HG03066 (cell line): ENCODE data around the gene FUZ.
A peak's percentile ranks its signal among the peaks of the same experiment; 100 is the strongest.

Experiments
- ATAC-seq: cut with Tn5 transposase; IDR thresholded peaks from one replicate; pipeline ENCODE4 v1.9.1; 2021; ENCODE audit warnings: low read depth; ENCODE audit not compliant: unreplicated experiment

FUZ gene

DNA sequence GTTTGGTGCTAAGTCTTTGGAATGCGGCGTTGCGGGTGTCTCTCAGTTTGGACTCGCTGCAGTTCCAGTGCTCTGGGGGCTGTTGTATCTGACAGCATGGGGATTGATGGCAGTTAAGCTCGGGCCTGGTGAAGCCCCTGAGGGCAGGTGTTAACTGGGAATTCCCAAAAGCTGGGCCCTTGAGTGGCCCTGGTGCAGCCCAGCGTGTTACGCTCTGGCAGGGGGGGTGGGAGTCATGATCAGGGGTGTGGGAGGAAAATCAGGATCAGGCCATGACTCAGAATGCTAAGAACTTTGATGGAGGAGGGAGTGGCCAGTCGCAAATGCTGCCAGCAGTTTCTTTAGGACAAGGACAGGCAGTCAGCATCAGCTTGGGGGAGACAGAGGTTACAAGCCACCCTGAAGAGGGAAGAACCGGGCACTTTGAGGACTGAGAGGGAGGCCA, 26.7 kb downstream of the FUZ start:
- no peak for ATAC-seq

- ATAC-seq, result no peak
Observed at GRCh38 chr19:49782515-49782914, 30.6 kb downstream of the FUZ start.

DNA sequence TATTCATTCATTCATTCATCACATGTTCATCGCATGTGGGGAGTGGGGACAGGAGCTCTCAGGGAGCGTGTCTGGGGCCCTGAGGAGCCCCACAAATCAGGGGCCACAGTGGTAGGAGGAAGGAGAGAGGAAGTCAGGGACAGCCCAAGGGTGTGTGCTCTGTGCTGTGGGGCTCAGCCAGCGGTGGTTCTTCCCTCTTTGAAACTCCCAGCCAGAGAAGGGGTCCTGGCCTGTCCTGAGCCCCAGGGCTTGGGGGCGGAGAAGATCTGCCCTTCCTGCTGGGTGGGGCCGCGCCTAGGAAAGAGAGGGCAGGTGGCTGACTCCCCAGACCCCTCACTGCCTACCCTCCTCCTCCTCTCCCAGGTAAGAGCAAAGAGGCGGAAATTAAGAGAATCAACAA, 31.7 kb downstream of the FUZ start:
- ATAC-seq, result no peak

DNA sequence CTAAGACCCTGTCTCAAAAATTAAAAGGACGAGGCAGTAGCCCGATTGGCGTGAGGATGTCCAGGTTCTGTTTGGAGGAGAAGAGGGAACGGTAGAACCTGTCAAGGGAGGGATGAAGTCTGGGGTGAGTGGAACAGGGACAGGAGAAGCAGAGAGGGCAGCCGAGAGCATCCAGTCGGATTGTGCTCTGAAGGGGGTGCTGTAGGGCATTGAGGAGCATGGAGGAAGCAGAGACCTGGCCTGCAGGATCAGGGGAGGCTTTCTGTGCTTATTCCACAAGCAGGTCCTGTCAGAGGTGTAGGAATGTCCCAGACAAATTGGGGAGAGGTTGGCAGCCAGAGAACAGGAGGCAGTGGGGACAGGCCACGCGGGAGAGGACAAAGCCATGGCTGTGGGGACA, 32.2 kb downstream of the FUZ start:
- ATAC-seq, result no peak

DNA sequence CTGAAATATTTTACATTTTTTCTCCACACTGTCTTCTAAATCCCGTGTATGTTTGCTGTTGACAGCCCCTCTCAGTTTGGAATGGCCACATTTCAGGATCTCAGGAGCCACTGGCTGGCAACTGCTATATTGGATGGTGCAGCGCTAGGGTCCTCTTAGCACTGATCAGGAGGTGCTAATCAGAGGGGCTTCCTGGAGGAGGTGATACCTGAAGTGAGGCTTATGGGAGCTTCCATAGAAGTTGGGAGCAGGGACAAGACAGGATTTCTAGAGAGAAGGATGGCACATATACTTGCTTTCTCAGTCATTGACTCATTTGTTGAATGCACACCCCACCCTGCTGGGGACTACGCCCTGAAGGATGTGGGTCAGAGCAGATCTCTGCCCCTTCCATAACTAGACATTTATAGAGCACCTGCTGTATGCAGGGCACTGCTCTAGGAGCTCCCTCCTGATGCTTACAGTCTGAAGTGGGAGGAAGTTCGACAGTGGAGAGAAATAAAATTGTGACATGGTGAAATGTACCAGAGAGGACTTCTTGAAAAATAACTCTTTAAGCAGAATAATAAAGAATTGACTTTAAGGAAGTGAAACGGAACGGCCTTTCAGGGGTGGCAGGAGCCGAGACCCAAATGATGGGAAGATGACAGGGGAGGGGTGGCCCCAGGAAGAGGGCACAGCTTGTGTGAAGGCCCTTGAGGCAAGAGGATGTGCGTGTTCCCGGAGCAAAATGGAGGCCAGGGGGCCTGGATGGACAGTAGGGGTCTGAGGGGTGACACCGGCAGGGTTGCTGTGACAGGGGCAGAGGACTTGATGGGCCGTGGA, 33.1 kb downstream of the FUZ start:
- ATAC-seq, result no peak

DNA sequence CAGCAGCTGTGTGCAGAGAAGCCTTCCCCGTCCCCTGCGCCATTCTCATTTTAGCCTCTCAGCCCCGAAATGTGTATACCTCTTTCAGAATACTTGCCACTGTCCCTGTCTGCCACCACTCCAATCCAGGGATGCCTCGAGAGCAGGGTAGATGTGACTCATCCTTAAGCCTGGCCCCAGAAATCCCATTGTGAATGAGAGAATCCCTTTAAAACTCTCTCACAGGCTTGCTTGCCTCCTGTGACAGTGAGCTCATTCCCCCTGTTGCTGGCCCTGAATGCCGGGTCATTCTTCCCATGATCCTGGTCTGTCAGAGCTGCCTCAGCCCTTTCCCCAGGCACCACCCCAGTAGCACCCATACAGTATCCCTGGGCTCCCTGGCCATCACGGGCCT, 36.7 kb downstream of the FUZ start:
- no peak for ATAC-seq

- ATAC-seq, result no peak
Observed at GRCh38 chr19:49775742-49776370, 37.2 kb downstream of the FUZ start.

DNA sequence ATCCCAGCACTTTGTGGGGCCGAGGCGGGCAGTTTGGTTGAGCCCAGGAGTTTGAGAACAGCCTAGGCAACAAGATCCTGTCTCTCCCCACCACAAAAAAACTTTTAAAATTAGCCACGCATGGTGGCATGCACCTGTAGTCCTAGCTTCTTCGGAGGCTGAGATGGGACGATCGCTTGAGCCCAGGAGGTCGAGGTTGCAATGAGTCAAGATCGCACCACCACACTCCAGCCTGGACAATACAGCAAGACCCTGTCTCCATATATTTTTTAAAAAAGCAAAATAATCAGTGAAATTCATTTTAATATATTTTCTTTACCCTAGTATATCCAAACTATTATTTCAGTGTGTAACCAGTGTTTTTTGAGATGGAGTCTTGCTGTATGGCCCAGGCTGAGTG, 38.1 kb downstream of the FUZ start:
- ATAC-seq, result no peak

GRCh38 chr19:49773663-49774350, 39.3 kb downstream of the FUZ start:
- no peak for ATAC-seq

DNA sequence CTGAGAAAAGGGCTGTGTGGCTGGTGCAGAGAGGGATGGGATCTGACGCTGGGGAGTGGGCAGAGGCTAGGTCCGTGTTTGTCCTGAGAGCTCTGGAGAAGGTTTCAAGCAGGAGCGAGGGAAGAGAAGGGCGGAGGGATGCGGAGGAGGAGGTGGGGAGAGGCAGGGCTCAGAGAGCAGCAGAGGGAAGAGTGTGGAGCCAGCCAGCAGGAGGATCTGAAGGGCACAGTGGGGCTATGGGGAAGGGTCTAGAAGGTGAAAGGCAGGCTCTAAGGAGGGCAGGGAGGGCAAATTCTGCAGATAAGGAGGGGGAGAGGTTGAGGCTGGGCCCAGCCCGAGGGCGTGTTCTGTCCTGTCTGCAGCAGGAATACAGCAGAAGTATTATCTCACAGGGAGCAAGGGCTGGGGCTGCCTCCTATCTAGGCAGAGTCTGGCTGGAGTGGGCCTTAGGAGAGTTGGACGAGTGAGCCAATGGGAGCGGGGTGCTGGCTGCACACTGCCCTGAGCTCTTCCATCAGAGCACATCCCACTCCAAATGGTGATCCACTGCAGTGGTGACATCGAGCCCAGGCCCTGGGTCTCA, 40.2 kb downstream of the FUZ start:
- no peak for ATAC-seq

- ATAC-seq, result no peak
Observed at GRCh38 chr19:49771674-49772139, 41.4 kb downstream of the FUZ start.

DNA sequence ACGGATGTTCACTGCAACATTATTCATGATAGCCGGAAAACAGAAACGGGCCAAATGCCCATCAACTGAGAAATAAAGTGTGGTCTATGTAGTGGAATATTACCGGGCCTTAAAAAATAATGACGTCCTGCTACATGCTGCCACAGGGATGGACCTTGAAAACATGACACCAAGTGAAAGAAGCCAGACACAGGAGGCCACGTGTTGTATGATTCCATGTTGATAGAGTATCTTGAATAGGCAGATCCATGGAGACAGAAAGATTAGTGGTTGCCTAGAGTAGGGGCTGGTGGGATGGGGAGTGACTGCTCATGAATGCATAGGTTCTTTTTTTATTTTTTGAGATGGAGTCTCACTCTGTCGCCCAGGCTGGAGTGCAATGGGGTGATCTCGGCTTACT, 42.6 kb downstream of the FUZ start:
- ATAC-seq, result no peak

DNA sequence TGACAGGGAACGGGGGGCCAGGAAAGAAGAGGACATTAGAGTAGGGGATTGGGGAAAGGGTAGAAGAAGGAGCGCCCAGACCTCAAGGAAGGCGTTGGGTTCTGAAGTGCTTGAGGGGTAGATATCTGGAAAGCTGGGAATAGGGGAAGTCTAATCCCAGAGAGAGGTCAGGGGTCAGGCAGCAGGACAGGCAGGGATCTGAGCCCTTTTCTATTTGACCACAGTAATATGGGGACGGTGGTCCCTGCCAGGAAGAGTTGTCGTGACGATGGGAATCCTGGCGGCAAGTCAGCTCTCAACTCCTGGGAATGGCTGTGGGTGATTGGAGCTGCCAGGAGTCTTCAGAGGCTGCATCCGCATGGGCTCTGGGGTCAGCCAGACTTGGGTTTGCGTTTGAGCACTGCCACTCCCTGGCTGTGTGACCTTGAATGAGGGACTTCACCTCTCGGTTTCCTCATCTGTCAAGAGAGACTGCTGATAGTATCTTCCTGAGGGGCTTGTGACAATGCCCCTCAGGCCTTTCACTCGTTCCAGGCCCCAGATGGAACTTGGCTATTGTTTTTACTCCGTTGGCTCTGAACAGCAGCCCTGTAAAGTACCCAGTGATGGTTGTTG, 45.0 kb downstream of the FUZ start:
- no peak for ATAC-seq

DNA sequence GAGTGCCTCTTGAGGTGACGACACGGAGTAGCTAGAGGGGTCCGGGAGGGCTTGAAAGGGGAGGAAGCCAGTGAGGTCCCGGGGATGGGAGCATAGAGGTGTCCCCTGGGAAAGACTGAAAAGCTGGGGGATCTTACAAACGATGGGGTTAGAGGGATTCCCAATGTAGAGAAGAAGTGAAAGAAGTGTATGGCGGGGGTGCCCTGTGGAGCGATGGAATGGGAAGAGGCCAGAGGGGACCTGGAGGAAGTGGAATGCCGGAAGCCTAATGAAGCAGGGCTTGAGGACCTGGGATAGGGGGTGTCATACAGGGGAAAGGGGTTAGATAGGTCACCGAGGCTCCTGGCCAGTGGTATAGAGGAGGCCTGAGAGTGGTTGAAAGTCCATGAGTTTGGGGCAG, 45.7 kb downstream of the FUZ start:
- ATAC-seq, result no peak

GRCh38 chr19:49766930-49767299, 46.2 kb downstream of the FUZ start, which contains the start of gene AP2A1:
Gene AP2A1, plus strand, starts transcription at chr19:49767001. Its CDS starts 133 bp downstream, at chr19:49767134.
- ATAC-seq, result no peak

DNA sequence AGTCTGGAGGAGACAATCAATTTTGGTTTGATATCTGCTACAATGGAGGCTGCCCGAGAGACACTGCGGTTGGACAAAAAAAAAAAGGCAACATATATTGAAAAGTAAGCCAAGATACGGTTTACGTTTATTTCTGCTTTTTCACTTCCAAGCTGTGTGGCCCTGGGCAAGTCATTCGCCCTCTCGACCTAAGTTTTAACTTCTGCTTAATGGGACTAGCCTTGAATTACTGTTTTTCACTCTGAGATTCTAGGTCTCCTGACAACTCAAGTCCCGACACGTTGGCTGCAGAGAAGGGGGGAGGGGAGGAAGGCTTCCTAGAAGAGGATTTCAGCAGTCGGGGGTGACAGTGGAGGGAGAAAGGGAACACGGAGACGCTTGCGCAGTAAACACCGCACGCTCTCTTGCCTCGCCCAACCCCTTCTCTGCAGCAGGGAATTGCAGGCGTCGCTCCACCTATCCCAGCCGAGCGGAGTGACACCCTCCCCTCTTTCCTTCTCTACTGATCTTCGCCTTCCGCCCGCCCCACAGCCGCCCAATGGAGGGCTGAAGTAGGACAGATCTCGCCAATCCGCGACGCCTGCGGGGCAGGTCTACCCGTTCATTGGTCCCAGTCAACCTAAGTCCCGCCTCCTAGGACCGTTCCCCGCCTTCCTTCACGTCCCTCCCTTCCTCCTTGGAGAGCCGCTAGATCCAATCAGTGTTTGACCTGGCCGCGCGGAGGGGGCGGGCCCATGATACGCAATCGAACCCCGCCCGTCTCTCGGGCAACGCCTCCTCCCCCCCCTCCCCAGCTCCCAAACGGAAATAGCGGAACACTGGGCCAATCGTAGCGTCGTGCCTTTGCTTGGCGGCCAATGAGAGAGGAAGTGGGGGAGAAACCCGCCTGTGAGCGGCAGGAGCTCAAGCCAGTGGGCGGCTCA, 46.8 kb downstream of the FUZ start:
- ATAC-seq, result peak; percentile 92

DNA sequence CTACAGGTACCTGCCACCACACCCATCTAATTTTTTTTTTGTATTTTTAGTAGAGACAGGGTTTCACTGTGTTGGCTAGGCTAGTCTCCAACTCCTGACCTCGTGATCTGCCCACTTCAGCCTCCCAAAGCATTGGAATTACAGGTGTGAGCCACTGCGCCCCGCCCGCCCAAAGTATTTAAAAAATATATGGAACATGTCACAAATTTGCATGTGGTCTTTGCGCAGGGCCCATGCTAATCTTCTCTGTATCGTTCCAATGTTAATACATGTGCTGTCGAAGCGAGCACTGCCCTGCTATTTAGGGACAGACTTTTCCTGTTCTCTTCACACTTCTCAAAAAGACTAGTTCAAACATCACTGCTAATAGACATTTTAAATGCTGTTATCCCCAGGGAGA, 48.8 kb downstream of the FUZ start:
- no peak for ATAC-seq

DNA sequence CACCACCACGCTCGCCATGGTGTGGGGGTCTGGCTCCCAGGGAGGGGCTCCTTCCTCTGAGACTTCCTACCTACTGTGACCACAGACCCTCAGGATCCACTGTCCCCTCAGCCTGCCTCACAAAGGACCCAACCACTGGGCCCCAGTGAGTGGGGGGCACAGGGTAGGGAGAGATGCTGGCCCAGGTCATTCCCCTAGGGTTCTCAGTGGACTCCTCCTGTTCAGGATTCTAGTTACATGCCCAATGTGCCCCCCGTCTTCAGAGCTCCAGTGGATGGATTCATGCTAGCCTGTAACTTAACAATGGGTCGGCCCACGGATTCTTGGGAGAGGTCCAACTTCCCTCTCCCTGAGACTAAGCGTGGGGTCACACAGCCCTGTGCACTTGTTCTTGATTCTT, 49.9 kb downstream of the FUZ start, which contains the start of gene TSKS:
Gene TSKS, minus strand, starts transcription at position 77 of the 400 bp plus-strand sequence. Its CDS starts 59 bp downstream, at position 18.
- no peak for ATAC-seq

GRCh38 chr19:49761625-49762311, 51.3 kb downstream of the FUZ start:
- ATAC-seq, result no peak
